Naive thymus-derived CD8-positive, alpha-beta T cell (primary cell): ENCODE results near the gene HDAC4. TPM values are rescaled to one million over a fixed set of nuclear protein-coding genes. Genes with fewer than 3 reads are reported as not detected.

Source experiments
- ATAC-seq, 2 donors: fragments of 150-1000 bp; cut with Tn5 transposase in 1 of 2; sonication (Bioruptor Pico), chemical (Tn5 transposase) in 1 of 2; 1 replicate in 1 of 2; 2 replicates in 1 of 2; pipeline ENCODE4 v1.10.0; 2021; ENCODE audit warnings: mild to moderate bottlenecking in 2 of 2, moderate library complexity in 2 of 2
- POLR2A ChIA-PET: fragments of 350-600 bp; sonication (Branson Sonifier 250); formaldehyde crosslinking; loops from one replicate; lab custom pipeline; 2021; ENCODE audit warnings: antibody characterized with exemption; lab: Charles Lee
- DNase-seq, 10 donors: peaks; one replicate each; pipeline versions ENCODE4 v3.0.0 to v3.0.0-alpha.2; 2020 to 2022
- H3K27ac Mint-ChIP-seq, 10 donors: one replicate each; pipeline ENCODE4 v1.8.0; 2020 to 2022; ENCODE audit warnings: mild to moderate bottlenecking in 10 of 10, mixed read lengths in 10 of 10, moderate library complexity in 4 of 10, inconsistent platforms in 1 of 10
- H3K27me3 Mint-ChIP-seq, 5 donors: one replicate each; pipeline ENCODE4 v1.8.0; 2021 to 2022; ENCODE audit warnings: mixed read lengths in 5 of 5
- H3K36me3 Mint-ChIP-seq, 3 donors: one replicate each; pipeline ENCODE4 v1.8.0; 2020 to 2022; ENCODE audit warnings: mixed read lengths in 3 of 3, mild to moderate bottlenecking in 2 of 3, inconsistent platforms in 1 of 3
- H3K4me1 Mint-ChIP-seq, 4 donors: one replicate each; pipeline ENCODE4 v1.8.0; 2021 to 2022; ENCODE audit warnings: mixed read lengths in 4 of 4
- H3K4me3 Mint-ChIP-seq, 10 donors: one replicate each; pipeline ENCODE4 v1.8.0; 2020 to 2022; ENCODE audit warnings: mild to moderate bottlenecking in 10 of 10, mixed read lengths in 10 of 10, moderate library complexity in 6 of 10, inconsistent platforms in 1 of 10
- H3K9me3 Mint-ChIP-seq, 9 donors: one replicate each; pipeline ENCODE4 v1.8.0; 2020 to 2022; ENCODE audit warnings: mixed read lengths in 9 of 9, mild to moderate bottlenecking in 3 of 9, inconsistent platforms in 1 of 9, moderate library complexity in 1 of 9
- polyA plus RNA-seq, 3 donors: library from polyadenylated mRNA; unstranded; fragments of 300-500 nt; fragmentation: Illumina TruSeq; gene quantifications; one replicate each; pipeline ENCODE4 v1.2.3, GENCODE V29; 2021
- total RNA-seq, 8 experiments: library from RNA in 2 of 8; stranded (reverse) in 2 of 8; gene quantifications; one replicate each; pipeline ENCODE4 v1.2.3 and lab custom pipeline; 2021 to 2026

HDAC4 gene
- total and polyA plus RNA-seq, 5 experiments from 2014 or later = 2.8 to 37.3 (median 10.1) TPM

GRCh38 chr2:239345251-239345650 is 55.6 kb downstream of the HDAC4 start:
- Mint-ChIP-seq H3K4me1 (peaks cover 7 to 15% (median 11%) of the 10 kb centered on the region in 4 donors), H3K27ac (no peak overlapping the region), H3K4me3 (no peak overlapping the region), H3K9me3 (peaks cover 0 to 2% (median 0%) of the 10 kb centered on the region in 9 donors), H3K36me3 (peaks cover 0 to 28% (median 10%) of the 10 kb centered on the region in 3 donors), H3K27me3 (no peaks in the 10 kb centered on the region)
- DNase-seq = no peak
- ATAC-seq = no peak
- POLR2A ChIA-PET = no interaction called here

DNA sequence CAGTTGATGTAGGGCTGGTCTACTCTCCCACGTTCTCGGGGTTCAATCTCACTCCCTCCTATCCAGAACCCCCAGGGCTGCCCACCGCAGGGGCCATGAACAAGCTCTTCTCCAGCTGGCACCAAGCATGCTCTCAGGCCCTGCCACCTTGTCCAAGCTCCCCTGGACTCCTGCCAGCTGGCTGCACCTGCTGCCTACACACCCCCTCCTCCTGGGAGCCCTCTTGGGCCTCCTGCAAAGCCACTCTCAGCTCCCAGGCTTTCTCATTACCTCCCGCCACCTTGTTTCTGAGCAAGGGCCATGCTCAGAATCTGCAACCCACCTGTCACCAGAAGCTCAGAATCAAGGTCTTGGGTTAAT is 56.0 kb downstream of the HDAC4 start:
- Mint-ChIP-seq H3K9me3 (peaks cover 0 to 2% (median 0%) of the 10 kb centered on the region in 9 donors), H3K27me3 (no peaks in the 10 kb centered on the region), H3K4me1 (peaks cover 10 to 19% (median 16%) of the 10 kb centered on the region in 4 donors), H3K4me3 (no peak overlapping the region), H3K27ac (peak overlapping the region in 1 of 10 donors; percentile 23), H3K36me3 (peaks cover 0 to 28% (median 10%) of the 10 kb centered on the region in 3 donors)
- POLR2A ChIA-PET = interaction anchor here (1.5 kb wide), 1 partner anchor 42 kb away, joined by 3 read pairs; no protein-coding TSS in a partner anchor
- DNase-seq = no peak
- ATAC-seq = no peak

- POLR2A ChIA-PET = interaction anchor here (1.5 kb wide), 1 partner anchor 43 kb away, joined by 3 read pairs; no protein-coding TSS in a partner anchor
- no peak overlapping the region for H3K4me3 Mint-ChIP-seq
- peaks cover 15 to 25% (median 22%) of the 10 kb centered on the region in 4 donors for H3K4me1 Mint-ChIP-seq
- peaks cover 0 to 24% (median 10%) of the 10 kb centered on the region in 3 donors for H3K36me3 Mint-ChIP-seq
- H3K9me3 Mint-ChIP-seq = peaks cover 0 to 2% (median 0%) of the 10 kb centered on the region in 9 donors
- peak overlapping the region in 3 of 10 donors; percentile 49 to 81 (median 75) for H3K27ac Mint-ChIP-seq
- no peaks in the 10 kb centered on the region for H3K27me3 Mint-ChIP-seq
- ATAC-seq (no peak), DNase-seq (no peak)
Measured at GRCh38 chr2:239343946-239344856, 56.6 kb downstream of the HDAC4 start.

- Mint-ChIP-seq H3K9me3 (peaks cover 0 to 2% (median 0%) of the 10 kb centered on the region in 9 donors), H3K27me3 (no peaks in the 10 kb centered on the region), H3K27ac (no peak overlapping the region), H3K36me3 (peaks cover 0 to 20% (median 10%) of the 10 kb centered on the region in 3 donors), H3K4me1 (peaks cover 15 to 31% (median 28%) of the 10 kb centered on the region in 4 donors), H3K4me3 (no peak overlapping the region)
- POLR2A ChIA-PET = interaction anchor here (1.5 kb wide), 1 partner anchor 43 kb away, joined by 3 read pairs; no protein-coding TSS in a partner anchor
- DNase-seq = no peak
- no peak for ATAC-seq
Measured at GRCh38 chr2:239343460-239343859, 57.4 kb downstream of the HDAC4 start.

DNA sequence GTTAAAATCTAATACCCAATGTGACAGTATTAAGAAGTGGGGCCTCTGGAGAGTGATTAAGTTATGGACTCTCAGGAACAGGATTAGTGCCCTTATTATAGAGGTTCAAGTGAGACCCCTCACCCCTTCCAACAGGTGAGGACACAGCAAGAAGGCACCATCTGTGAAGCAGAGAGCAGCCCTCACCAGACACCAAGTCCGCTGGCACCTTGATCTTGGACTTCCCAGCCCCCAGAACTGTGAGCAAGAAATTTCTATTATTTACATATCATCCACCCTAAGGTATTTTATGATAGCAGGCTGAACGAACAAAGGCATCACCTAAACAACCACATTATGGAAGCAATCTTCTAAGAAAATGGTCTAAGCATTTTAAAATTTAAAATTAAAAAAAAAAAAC is 59.0 kb downstream of the HDAC4 start:
- Mint-ChIP-seq H3K9me3 (peaks cover 0 to 2% (median 0%) of the 10 kb centered on the region in 9 donors), H3K4me3 (no peak overlapping the region), H3K27me3 (no peaks in the 10 kb centered on the region), H3K4me1 (peaks cover 17 to 36% (median 33%) of the 10 kb centered on the region in 4 donors), H3K36me3 (peaks cover 0 to 18% (median 18%) of the 10 kb centered on the region in 3 donors), H3K27ac (peak overlapping the region in 3 of 10 donors; percentile 33 to 72 (median 58))
- DNase-seq (no peak), ATAC-seq (no peak)
- POLR2A ChIA-PET = interaction anchor here (0.7 kb wide), 1 partner anchor 229 kb away, joined by 3 read pairs; no protein-coding TSS in a partner anchor

DNA sequence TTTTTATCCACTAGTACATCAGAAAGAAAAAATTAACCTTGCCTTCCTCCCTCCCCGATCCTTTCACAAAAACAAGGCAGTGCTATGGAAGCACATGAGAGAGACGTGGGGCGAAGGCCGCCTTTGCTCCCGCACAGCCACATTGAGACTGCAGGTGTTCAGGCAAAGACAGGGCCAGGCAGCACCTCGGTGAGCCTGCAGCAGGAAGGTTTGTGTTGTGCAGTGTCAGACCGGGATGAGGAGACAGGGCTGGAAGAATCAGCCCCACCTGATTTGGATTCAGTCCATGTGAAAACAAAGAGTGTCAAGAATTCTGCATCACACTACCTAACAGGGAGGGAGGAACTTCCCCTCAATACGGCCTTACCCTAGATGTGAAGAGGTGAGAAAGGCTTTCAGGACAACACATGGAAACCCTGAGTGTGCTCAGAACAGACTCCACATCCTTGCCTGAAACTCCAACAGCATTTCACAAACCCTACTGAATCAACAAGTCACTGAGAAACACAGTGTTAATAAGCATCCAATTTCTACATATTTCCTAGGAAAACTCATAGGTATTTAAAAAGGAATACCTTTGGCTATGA is 59.6 kb downstream of the HDAC4 start:
- Mint-ChIP-seq H3K36me3 (peaks cover 0 to 20% (median 18%) of the 10 kb centered on the region in 3 donors), H3K9me3 (peaks cover 0 to 2% (median 0%) of the 10 kb centered on the region in 9 donors), H3K27ac (peak overlapping the region in 4 of 10 donors; percentile 11 to 63 (median 16)), H3K4me1 (peaks cover 17 to 37% (median 34%) of the 10 kb centered on the region in 4 donors), H3K4me3 (no peak overlapping the region), H3K27me3 (no peaks in the 10 kb centered on the region)
- DNase-seq = no peak
- POLR2A ChIA-PET = no interaction called here
- no peak for ATAC-seq

DNA sequence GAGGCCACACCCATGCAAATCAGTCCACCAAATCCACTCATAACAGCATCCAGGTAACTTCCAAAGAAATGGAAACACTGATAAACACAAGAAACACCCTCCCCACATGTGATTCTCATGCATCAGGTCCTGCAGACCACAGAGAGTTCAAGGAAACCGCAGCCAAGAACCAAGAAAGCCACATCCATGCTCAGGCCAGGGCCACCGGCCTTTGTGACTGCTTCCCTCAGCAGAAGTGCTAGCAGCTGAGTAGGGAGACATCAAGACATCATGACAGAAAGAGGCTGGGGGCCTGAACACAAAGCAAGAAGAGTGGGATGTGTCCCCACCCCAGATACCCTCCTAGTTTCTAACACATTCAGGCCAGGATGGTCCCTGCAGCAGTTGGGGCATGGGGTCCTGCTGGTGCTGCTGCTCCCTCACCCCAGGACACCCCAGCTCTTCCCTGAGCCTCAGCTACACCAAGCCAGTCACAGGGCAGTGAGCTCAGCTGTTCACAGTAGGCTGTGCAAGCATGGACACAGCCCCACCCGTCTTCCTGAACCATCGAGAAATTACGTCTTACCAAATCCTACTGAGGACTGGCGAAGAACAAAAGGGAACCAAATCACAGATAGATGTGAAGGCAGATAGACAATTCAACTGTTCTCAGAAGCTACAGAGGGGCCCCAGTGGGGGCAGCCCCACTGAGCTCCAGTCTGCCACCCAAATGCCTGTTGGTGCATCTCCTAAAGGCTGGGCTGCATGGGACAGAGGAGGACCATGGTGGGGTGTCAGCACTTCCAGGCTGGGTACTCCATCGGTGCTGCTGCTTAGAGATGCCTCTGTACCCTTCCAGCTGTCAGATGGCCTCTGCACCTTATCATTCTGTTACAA is 60.9 kb downstream of the HDAC4 start:
- peak overlapping the region in 9 of 10 donors; percentile 10 to 81 (median 62) for H3K27ac Mint-ChIP-seq
- H3K27me3 Mint-ChIP-seq = no peaks in the 10 kb centered on the region
- POLR2A ChIA-PET = interaction anchor here (1.3 kb wide), 1 partner anchor 13 kb away, joined by 3 read pairs; no protein-coding TSS in a partner anchor
- DNase-seq (no peak), ATAC-seq (peak; percentile 39 to 59)
- peaks cover 0 to 2% (median 0%) of the 10 kb centered on the region in 9 donors for H3K9me3 Mint-ChIP-seq
- H3K4me3 Mint-ChIP-seq = peak overlapping the region in 9 of 10 donors; percentile 5 to 65 (median 29)
- H3K36me3 Mint-ChIP-seq = peaks cover 0 to 19% (median 18%) of the 10 kb centered on the region in 3 donors
- peaks cover 19 to 37% (median 34%) of the 10 kb centered on the region in 4 donors for H3K4me1 Mint-ChIP-seq

GRCh38 chr2:239339241-239339640 is 61.6 kb downstream of the HDAC4 start:
- H3K4me1 Mint-ChIP-seq = peaks cover 19 to 37% (median 34%) of the 10 kb centered on the region in 4 donors
- H3K36me3 Mint-ChIP-seq = peaks cover 0 to 18% (median 14%) of the 10 kb centered on the region in 3 donors
- POLR2A ChIA-PET = interaction anchor here (1.3 kb wide), 1 partner anchor 12 kb away, joined by 3 read pairs; no protein-coding TSS in a partner anchor
- H3K27me3 Mint-ChIP-seq = no peaks in the 10 kb centered on the region
- peaks cover 0 to 2% (median 0%) of the 10 kb centered on the region in 9 donors for H3K9me3 Mint-ChIP-seq
- DNase-seq = no peak
- no peak for ATAC-seq
- H3K4me3 Mint-ChIP-seq = peak overlapping the region in 6 of 10 donors; percentile 2 to 65 (median 32)
- peak overlapping the region in 5 of 10 donors; percentile 38 to 81 (median 63) for H3K27ac Mint-ChIP-seq

- Mint-ChIP-seq H3K9me3 (peaks cover 0 to 2% (median 0%) of the 10 kb centered on the region in 9 donors), H3K36me3 (peaks cover 0 to 18% (median 10%) of the 10 kb centered on the region in 3 donors), H3K4me3 (no peak overlapping the region), H3K4me1 (peaks cover 17 to 37% (median 35%) of the 10 kb centered on the region in 4 donors), H3K27ac (peak overlapping the region in 2 of 10 donors; percentile 4 to 69), H3K27me3 (no peaks in the 10 kb centered on the region)
- ATAC-seq (no peak), DNase-seq (no peak)
- POLR2A ChIA-PET = no interaction called here
Measured at GRCh38 chr2:239337877-239338484, 62.8 kb downstream of the HDAC4 start.

GRCh38 chr2:239337122-239337876 is 63.5 kb downstream of the HDAC4 start:
- H3K9me3 Mint-ChIP-seq = peaks cover 0 to 2% (median 0%) of the 10 kb centered on the region in 9 donors
- POLR2A ChIA-PET = no interaction called here
- no peaks in the 10 kb centered on the region for H3K27me3 Mint-ChIP-seq
- DNase-seq = no peak
- no peak overlapping the region for H3K4me3 Mint-ChIP-seq
- peak overlapping the region in 2 of 10 donors; percentile 1 to 13 for H3K27ac Mint-ChIP-seq
- no peak for ATAC-seq
- peaks cover 0 to 15% (median 9%) of the 10 kb centered on the region in 3 donors for H3K36me3 Mint-ChIP-seq
- H3K4me1 Mint-ChIP-seq = peaks cover 17 to 38% (median 36%) of the 10 kb centered on the region in 4 donors
